Measurements from ENCODE around the gene CDHR3.

CDHR3 gene

DNA sequence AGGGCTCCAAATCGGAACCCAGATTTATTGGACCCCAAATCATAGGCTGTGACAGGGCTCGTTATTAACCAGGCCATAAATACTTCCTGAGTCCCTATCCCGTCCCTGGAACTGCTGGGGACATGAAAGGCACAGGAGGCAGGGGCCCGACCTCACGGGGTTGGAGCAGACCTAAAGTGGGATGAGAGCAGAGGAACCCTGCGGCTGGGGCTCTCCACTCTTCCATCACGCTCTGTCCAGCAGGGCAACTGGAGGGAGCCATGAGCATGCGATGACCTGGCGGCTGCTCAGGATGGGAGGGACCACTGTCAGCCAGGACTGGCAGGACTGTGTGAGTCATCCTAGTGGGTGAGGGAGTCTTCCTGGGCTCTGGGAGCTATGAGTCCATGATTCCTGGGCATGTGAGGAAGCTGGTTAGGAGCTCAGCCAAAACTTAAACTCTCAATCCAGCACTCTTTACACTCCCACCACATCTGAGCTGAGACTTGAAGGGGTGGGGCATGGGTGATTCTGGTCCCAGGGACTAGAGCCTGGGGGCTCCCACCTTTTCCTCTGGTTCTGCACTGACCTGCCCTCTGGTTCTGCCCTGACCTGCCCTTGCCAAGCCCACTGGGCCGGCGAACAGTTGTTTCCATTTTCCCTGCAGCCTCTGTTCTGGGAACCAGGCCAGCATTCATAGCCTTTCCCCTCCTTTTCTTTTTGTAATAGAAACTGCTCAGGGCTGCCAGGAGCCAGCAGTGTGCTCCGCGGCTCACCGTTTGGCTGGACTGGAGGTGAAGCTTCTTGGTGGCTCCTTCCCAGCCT lies 101.9 kb downstream of the CDHR3 start:
- DNase-seq = peak in 46 of 51 donors; percentile 20 to 84 (median 62)

DNA sequence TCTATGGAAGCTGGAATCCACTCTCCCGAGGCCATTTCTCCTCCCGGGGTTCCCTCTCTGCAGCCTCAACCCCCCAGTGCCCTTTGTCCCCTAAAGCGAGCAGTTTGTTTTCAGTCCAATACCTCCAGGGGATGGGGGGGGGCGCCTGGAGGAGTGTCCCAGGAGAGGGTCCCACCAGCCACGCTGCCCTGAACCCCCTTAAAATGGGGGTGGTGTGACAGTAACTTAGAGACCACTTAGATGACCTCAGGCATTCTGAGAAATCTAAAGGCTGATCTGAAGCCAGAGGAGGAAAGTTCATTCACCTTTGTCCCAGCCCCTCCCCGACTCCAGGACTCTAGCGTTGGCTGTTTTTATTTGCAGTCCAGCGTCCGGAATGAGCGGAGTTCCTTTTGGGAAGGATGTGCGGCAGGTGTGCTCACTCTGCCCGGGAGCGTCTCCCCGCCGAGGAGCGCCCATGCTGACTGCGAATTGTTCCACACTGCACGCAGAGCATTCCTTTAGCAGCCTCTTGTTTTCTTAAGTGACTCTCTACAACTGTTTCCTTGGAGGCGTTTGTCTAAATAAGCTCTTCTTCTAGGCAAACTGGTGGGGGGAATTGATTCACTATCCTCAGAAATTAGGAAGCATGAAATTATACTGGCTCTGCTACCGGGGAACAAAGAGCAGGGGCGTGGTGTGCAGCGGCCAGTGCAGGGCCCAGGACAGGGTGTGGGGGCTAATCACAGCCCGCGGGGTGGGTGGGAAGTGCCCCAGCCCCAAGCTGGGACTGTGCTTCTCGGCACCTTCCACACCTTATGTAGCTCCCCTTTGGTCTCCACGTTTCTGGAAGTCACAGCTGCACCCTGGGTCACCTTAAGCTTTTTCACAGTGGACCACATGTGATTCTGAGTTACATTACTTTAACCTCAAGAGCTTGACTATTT lies 102.8 kb downstream of the CDHR3 start:
- no peak for DNase-seq

DNA sequence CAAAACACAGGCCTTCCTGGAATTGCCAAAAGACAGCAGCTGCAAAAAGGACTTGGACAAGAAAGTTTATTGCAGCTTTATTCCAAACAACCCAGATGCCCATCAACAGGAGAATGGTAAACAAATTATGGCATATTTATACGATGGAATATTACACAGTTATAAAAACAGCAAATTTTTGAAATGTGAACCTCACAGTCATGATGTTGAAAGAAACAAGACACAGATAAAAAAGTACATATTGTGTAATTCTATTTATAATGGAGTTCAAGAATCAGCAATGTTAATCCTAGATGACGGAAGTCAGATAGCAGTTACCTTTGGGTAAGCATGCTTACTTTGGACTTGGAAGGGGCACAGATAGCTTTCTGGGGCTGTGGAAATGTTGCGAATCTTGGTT lies 104.6 kb downstream of the CDHR3 start:
- no peak for DNase-seq

DNA sequence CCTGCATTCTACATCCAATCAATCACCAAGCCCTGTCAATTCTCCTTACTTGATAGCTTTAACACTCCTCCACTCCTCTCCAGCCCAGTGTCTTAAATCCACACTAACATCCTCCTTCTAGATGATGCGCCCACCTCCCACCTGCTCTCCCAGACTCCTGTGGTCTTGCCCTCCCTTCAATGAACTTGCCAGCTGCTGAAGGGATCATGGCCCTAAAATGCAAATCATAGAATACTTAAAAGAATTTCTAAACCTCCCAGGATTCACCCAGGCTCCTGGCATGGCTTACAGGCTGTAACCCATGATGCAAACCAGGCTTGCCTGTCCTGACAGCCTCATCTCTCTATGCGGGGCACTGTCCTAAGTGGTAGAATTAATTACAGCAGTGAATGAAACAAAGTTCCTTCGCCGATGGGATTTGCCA lies 105.5 kb downstream of the CDHR3 start:
- DNase-seq = no peak

DNA sequence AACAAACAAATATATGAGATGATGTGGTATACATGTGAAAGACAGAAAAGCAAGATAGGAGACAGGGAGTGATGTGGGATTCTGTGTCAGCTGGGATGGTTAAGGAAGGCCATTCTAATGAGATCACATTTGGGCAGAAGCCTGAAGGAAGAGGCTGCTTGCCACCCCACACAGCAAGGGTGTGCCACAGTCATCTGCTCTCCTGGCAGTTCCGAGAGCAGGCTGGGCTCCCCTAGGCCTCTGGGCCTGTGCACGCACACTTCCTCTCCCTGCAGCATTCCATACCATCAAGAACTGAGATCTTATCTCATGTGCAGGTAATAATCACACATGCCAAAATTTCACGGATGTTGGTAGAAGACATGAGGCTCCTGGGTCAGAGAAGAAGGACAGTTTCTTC lies 105.9 kb downstream of the CDHR3 start:
- no peak for DNase-seq

DNA sequence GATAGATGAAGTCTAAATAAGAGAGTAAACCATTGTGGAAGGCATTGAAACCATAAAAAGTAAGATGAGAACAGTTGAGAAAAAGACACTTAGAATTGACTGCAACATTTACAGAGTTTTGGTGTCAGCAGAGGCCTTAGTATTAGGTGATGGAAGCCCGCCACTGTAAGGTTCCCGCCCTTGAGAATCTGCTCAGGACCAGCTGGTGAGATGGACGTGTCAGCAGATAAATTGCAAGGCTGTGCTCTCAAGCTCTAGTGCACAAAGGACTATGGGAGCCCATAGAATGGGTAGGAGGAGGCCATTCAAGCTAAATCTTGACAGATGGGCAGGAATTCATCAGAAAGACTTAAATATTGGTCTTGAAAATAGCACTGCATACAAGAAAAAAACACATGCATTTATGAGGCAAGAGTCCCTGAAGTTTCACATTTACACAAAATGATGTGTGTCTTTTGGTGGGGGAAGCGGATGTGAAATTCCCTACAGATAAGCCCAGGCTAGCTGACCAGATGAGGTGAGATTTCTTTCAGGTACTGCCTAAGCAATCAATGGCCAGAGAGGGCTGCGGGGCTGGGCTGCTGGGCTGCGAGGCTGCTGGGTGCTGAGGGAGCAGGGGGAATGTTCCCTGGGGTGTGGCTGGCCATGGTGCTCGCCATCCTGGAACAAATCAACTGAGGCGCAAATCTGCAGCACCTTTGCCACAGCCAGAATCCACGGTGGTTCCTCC lies 106.6 kb downstream of the CDHR3 start:
- no peak for DNase-seq

DNA sequence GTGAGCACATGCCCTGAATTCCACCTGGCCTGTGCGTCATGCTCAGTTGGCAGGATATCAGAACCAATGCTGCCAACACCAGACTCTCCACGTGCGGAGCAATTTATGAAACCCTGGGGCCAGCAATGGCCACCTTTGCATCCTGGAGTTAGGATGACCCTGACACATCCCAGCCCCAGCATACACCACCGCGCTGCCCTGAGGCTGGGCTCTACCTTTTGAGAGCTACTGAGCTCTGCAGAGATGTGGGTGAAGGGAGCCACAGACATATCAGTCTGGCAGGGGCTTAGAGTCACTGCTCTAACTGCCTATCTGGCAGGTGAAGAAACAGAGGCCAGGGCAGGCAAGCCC lies 107.1 kb downstream of the CDHR3 start:
- no peak for DNase-seq

DNA sequence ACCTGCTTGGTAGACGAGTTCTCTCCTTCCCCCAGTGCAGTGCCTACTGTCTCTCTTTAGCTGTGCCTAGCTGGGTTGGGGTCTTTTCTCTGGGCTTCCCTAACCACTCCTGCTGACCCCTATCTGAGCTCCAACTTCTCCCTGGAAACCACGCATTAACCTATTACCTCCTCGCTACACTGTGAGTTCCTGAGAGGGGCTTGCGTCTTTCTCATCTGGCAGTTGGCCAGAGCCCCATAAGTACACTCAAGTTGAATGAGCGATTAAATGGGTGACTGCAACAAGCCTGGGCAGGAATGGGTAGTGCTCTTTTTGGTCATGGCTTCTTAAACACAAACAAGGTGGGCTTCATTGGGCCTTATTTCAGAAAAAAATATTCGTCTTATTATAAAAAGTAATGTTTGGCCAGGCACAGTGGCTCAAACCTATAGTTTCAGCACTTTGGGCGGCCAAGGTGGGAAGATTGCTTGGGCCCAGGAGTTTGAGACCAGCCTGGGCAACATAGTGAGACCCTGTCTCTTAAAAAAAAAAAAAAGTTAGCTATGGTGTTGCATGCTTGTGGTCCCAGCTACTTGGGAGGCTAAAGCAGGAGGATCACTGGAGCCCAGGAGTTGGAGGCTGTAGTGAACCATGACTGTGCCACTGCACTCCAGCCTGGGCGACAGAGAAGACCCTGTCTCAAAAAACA lies 107.6 kb downstream of the CDHR3 start:
- DNase-seq = no peak

DNA sequence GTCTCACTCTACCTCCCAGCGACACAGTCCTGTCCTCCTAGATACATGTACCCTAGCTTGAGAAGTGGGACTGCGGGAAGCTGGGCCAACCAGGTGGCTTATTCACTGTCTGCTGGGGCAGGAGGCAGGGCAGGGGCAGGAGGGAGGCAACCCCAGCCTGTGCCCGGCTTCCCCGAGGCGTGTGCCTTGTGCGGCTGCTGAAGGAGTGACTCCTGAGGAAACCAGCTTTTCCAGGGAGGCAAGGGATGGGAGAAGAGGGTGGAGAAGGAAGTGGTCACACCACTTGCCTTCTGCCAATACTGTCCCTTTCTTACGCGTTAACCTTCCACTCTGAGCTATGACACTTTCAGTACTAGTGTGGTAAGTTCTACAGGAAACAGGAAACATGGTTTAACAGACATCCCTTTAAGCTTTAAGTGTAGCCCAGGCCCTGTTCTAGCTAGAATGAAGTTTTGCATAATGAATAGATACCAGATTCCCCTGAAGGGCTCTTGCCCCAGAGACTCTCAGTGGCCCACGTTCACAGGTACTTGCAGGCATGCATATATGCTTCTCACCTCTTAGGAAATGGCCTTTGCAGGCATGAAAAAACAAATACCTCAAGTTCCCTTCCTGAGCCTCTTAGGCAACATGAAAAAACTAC lies 108.4 kb downstream of the CDHR3 start:
- no peak for DNase-seq

DNA sequence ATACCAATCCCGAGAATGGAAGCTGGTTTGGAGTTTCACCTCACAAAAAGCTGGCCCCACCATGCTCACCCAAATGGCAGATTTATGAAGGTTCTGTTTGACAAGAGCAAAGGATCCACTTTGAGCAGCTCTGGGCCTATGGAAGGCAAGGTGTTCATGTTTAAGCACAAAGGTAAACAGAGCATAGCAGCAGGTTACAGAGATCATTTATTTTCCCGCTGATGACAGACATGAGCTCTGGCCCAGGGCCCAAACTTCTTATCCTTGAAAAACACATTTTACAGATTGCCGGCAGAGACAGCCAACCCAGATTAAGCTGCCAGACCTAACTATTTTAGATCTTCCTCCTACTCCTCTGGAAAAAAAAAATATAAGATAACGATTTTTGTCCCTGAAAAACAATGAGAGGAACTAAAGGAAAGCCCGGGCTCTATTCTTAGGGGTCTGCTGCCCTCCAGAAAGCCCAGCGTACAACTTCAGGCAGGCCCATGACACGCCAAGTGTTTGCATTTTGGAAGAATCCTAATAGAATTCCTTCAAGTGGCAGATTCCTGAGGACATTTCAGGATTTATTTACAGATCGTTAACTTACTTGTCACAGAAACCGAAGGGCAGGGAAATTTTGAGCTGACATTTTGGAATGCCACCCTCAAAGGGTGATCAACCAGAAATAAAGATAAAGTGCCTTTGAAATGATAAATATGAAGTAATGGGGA lies 109.1 kb downstream of the CDHR3 start:
- no peak for DNase-seq

DNA sequence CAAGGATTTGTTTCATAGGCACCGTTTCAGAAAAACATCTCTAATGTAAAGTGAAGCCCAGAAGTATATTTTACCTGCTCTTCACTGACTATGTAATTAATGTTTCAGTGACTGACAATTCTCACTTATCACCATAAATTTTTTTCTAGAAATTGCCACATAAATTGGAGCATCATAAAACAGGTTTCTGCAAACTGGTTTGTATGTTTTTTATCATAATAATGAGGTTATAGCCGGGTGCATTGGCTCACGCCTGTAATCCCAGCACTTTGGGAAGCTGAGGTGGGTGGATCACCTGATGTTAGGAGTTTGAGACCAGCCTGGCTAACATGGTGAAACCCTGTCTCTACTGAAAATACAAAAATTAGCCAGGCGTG lies 109.6 kb downstream of the CDHR3 start:
- DNase-seq = no peak

DNA sequence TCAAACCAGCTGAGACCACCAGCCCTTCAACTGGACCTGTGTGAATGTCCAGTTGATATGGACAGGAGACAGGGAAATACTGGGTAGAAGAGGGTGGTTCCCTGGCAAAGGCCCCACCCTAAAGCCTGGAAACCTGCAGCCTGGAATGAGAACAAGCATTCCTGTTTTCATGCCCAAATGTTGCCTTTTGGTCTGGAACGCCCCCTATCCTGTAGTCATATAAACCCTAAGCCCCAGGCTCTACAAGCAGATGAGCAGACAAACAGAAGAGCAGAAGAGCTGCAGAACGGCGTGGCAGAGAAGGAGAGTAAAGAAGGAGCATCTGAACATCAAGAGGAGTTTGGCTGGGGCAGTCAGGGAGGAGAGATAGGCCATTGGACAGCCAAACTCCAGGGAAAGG lies 110.6 kb downstream of the CDHR3 start:
- no peak for DNase-seq

DNA sequence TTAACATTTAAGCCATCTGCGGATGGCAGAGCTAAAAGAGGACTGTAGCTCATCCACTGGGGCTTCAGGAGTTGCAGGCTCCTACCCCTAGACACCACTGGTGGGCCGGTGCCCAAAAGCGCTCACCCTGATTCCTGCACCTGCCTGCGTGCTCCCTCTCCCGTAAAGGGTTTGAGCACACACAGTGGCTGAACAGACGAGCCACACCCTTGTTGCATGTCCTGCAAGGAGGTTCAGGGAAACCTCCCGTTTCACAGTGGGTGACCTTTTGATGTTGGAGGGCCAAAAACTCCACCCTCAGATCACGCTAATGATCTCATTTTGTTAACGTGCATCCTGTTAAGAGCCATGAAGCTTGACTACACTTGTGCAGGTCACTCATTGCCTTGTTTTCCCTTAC lies 111.2 kb downstream of the CDHR3 start:
- no peak for DNase-seq

DNA sequence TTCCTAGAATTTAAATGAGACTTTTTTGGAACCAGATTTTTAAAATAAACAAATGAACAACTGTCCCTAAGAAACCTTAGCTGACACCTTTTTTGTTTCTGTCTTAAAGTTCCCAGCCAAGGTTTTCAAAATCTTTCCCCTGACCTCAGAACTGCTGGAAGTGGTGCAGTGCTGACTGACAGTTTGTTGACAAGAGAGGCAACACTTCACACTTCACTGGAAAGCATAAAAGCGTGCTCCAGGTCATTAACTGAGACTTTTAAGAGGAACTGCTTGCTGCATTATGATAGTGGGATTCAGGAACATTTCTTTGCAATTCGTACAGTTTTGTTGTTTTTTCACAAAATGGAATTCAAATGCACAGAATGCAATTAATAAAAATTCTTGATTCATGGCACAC lies 112.9 kb downstream of the CDHR3 start:
- peak in 1 of 51 donors; percentile 14 for DNase-seq

DNA sequence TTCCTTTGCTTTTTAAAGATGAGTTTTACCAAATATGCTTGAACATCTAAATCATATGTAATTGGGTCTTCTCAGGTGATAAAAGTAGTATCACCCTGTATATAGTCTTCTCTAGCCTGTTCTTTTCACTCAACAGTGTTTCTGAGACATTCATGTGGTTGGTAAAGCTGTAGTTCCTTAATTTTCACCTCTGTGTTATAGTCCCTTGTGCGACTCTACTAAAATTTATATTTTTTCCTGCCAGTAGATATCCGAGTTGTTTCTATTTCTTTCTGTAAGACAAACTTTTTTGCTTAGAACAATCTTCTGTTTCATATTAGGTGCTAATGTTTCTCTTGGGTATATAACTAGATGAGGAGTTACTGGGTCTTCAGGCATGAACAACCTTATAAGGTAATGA lies 113.5 kb downstream of the CDHR3 start:
- no peak for DNase-seq

DNA sequence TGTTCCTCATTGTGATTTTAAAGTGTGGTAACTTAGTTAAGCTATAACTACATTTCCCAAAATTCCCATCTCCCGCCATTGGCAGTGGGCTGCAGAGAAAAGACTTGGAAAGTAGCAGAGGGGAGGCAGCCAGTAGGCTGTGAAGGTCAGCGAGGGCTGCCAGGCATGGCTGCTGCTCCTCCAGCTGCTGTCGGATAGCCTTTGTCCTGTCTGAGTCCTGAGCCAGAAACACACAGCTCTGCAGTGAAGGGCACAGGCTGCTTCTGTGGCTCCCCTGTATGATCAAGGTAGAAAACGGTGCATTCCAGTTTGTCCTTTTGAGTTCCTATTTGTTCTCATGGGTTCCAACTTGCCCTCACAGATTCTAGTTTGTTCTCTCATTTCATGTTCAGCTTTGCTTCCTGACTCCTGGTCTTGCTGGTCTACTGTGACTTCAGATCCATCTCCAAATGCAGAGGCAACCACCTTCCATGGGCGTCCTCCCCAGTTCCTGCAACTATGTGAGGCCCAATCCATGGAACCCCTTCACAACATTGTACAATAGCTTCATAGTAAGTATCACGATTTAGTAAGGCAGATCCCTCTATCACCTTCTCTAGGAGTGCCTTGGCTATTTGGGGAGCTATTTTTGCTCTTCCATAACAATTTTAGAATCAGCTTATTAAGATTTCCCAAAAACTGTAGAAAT lies 117.4 kb downstream of the CDHR3 start:
- no peak for DNase-seq

DNA sequence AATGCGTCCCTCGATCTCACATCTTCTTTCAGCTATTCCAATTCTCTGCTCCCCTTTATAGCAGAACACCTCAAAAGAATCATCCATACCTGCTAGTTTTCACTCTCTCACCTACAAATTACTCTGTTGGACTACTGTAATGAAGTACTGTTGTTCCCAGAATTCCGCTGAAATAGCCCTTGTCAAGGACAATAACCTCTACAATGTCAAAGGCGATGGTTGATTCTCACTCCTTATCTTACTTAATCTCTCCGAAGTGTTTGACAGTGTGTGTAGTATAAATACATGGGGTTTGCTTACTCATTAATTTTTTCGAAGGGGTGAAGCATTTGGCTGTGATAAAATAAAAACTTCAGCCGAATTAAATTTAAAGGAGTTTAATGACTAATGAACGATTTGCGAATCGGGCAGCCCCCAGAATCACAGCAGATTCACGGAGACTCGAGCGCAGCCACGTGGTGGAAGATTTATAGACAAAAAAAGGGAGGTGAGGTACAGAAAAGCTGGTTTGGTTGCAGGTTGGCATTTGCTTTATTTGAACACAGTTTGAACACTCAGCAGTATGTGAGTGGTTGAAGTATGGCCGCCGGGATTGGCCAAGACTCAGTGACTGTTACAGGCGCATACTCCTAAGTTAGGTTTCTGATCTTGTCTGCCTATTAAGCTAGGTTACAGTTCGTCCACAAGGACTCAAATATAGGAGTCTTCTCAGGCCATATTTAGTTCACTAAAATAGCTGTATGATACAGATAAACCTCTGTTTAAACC lies 119.2 kb downstream of the CDHR3 start:
- DNase-seq = no peak
